ENCODE measurements around the gene INPP5A.

The INPP5A gene

GRCh38 chr10:132832186-132832969, 294.8 kb downstream of the INPP5A start:
- no peak for DNase-seq
